Type B pancreatic cell (in vitro differentiated cells): Measurements from ENCODE around the gene SLC2A6. TPM values are rescaled to one million over a fixed set of nuclear protein-coding genes. Genes with fewer than 3 reads are reported as not detected.

ENCODE experiments used
- DNase-seq: peaks from one replicate; pipeline ENCODE4 v3.0.0; 2021; ENCODE audit warnings: mixed read lengths; ENCODE audit not compliant: unreplicated experiment; ENCODE audit errors: extremely low spot score
- H3K27ac Mint-ChIP-seq: 2 replicates; pipeline ENCODE4 v1.8.0; 2021; ENCODE audit warnings: mild to moderate bottlenecking, mixed read lengths
- H3K27me3 Mint-ChIP-seq: 2 replicates; pipeline ENCODE4 v1.8.0; 2021; ENCODE audit warnings: mixed read lengths
- H3K36me3 Mint-ChIP-seq: 2 replicates; pipeline ENCODE4 v1.8.0; 2021; ENCODE audit warnings: mixed read lengths
- H3K4me1 Mint-ChIP-seq: one replicate; pipeline ENCODE4 v1.8.0; 2021; ENCODE audit warnings: mixed read lengths; ENCODE audit not compliant: unreplicated experiment
- H3K4me3 Mint-ChIP-seq: 2 replicates; pipeline ENCODE4 v1.8.0; 2021; ENCODE audit warnings: mild to moderate bottlenecking, mixed read lengths
- H3K9me3 Mint-ChIP-seq: 2 replicates; pipeline ENCODE4 v1.8.0; 2021; ENCODE audit warnings: mixed read lengths
- CTCF ChIP-seq: fragments of 200-600 bp; sonication (generic); conservative IDR thresholded peaks from 2 replicates; pipeline ENCODE4 v1.5.0; 2021; ENCODE audit warnings: antibody characterized with exemption, mild to moderate bottlenecking
- total RNA-seq: library from RNA; stranded (reverse); gene quantifications from 2 replicates; pipeline ENCODE4 v1.2.1, GENCODE V29; 2021; ENCODE audit warnings: low replicate concordance

The SLC2A6 gene
- total RNA-seq, 1 donor from 2014 or later, result 8.2 TPM

GRCh38 chr9:133514460-133515239 lies 35.8 kb upstream of the SLC2A6 start:
- no peaks in the 10 kb centered on the region for H3K9me3 Mint-ChIP-seq
- TF ChIP-seq CTCF, result no peak
- H3K27ac Mint-ChIP-seq, result no peak overlapping the region
- H3K36me3 Mint-ChIP-seq, result no peaks in the 10 kb centered on the region
- H3K4me1 Mint-ChIP-seq, result peaks cover 7% of the 10 kb centered on the region
- DNase-seq, result no peak
- peaks cover under 1% of the 10 kb centered on the region for H3K27me3 Mint-ChIP-seq
- H3K4me3 Mint-ChIP-seq, result no peak overlapping the region

GRCh38 chr9:133513214-133514100 lies 34.6 kb upstream of the SLC2A6 start:
- Mint-ChIP-seq H3K27ac (no peak overlapping the region), H3K9me3 (no peaks in the 10 kb centered on the region), H3K4me1 (peaks cover 12% of the 10 kb centered on the region), H3K4me3 (no peak overlapping the region), H3K36me3 (no peaks in the 10 kb centered on the region), H3K27me3 (peaks cover 5% of the 10 kb centered on the region)
- TF ChIP-seq CTCF, result no peak
- no peak for DNase-seq

- Mint-ChIP-seq H3K27me3 (peaks cover 5% of the 10 kb centered on the region), H3K4me1 (peaks cover 12% of the 10 kb centered on the region), H3K27ac (no peak overlapping the region), H3K36me3 (no peaks in the 10 kb centered on the region), H3K9me3 (no peaks in the 10 kb centered on the region), H3K4me3 (no peak overlapping the region)
- no peak for TF ChIP-seq CTCF
- DNase-seq, result no peak
Observed at GRCh38 chr9:133512253-133513213, 33.6 kb upstream of the SLC2A6 start.

- no peak for DNase-seq
- Mint-ChIP-seq H3K36me3 (no peaks in the 10 kb centered on the region), H3K9me3 (no peaks in the 10 kb centered on the region), H3K27ac (no peak overlapping the region), H3K4me1 (peaks cover 12% of the 10 kb centered on the region), H3K4me3 (no peak overlapping the region), H3K27me3 (peaks cover 5% of the 10 kb centered on the region)
- no peak for TF ChIP-seq CTCF
Observed at GRCh38 chr9:133511607-133512006, 32.7 kb upstream of the SLC2A6 start.

- no peak for DNase-seq
- no peak overlapping the region for H3K4me3 Mint-ChIP-seq
- no peak for TF ChIP-seq CTCF
- peaks cover 5% of the 10 kb centered on the region for H3K27me3 Mint-ChIP-seq
- no peaks in the 10 kb centered on the region for H3K36me3 Mint-ChIP-seq
- H3K4me1 Mint-ChIP-seq, result peaks cover 12% of the 10 kb centered on the region
- H3K27ac Mint-ChIP-seq, result no peak overlapping the region
- no peaks in the 10 kb centered on the region for H3K9me3 Mint-ChIP-seq
Observed at GRCh38 chr9:133510926-133511505, 32.1 kb upstream of the SLC2A6 start.
